ENCODE results near the gene ZKSCAN2. TPM values are rescaled to one million over a fixed set of nuclear protein-coding genes. Genes with fewer than 3 reads are reported as not detected.

ZKSCAN2 gene
- polyA plus RNA-seq, 1 experiment, result 1.4 TPM

- H3K36me3 ChIP-seq (ENCODE audit: control insufficient read depth, insufficient read depth, low read length), result peaks cover 1% of the 10 kb centered on the region; the same call in 1 of the 2 replicates
- CTCF ChIA-PET, result interaction anchor here (0.7 kb wide), 1 partner anchor 1663 kb away, joined by 3 read pairs; no protein-coding TSS in a partner anchor
- no peak overlapping the region for H3K4me3 ChIP-seq (ENCODE audit: low read depth, low read length)
- DNase-seq (ENCODE audit: low read depth), result no peak
- TF ChIP-seq, protein P1, sequence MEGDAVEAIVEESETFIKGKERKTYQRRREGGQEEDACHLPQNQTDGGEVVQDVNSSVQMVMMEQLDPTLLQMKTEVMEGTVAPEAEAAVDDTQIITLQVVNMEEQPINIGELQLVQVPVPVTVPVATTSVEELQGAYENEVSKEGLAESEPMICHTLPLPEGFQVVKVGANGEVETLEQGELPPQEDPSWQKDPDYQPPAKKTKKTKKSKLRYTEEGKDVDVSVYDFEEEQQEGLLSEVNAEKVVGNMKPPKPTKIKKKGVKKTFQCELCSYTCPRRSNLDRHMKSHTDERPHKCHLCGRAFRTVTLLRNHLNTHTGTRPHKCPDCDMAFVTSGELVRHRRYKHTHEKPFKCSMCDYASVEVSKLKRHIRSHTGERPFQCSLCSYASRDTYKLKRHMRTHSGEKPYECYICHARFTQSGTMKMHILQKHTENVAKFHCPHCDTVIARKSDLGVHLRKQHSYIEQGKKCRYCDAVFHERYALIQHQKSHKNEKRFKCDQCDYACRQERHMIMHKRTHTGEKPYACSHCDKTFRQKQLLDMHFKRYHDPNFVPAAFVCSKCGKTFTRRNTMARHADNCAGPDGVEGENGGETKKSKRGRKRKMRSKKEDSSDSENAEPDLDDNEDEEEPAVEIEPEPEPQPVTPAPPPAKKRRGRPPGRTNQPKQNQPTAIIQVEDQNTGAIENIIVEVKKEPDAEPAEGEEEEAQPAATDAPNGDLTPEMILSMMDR (IDR thresholded peaks at IDR 0.05; ENCODE audit: insufficient read depth, low read depth, low read length), result no peak
- POLR2A ChIA-PET, result no interaction called here
- no peaks in the 10 kb centered on the region for H3K27me3 ChIP-seq (ENCODE audit: control insufficient read depth, insufficient read depth, low read length)
Measured at GRCh38 chr16:25269879-25270278, 12.2 kb upstream of the ZKSCAN2 start.

DNA sequence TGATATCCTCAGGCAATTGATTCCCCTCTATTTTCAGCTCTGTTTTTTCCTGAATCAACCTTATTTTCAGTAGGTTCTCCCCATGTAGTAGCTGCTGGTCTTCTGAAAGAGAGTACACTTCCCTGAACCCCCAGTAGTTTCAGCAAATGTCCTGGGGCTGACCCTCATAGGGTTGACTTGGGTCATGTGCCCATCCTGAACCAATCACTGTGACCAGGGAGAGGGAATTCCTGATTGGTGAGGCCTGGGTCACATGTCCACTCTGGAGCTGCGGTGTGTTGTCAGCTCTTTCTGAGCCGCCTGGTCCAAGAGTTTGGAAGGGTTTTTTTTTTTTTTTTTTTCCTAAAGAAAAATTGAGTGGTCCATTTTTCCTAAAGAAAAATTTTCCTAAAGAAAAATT is 8.3 kb upstream of the ZKSCAN2 start:
- Histone ChIP-seq H3K36me3 (ENCODE audit: control insufficient read depth, insufficient read depth, low read length) (peaks cover 1% of the 10 kb centered on the region; the same call in 1 of the 2 replicates), H3K4me3 (ENCODE audit: low read depth, low read length) (no peak overlapping the region), H3K27me3 (ENCODE audit: control insufficient read depth, insufficient read depth, low read length) (no peaks in the 10 kb centered on the region)
- DNase-seq (ENCODE audit: low read depth), result no peak
- POLR2A ChIA-PET, result no interaction called here
- TF ChIP-seq, protein P1 (IDR thresholded peaks at IDR 0.05; ENCODE audit: insufficient read depth, low read depth, low read length), result no peak
- CTCF ChIA-PET, result interaction anchor here (0.6 to 0.7 kb wide), 2 partner anchors 11 to 107 kb away, joined by 4 to 5 read pairs; no protein-coding TSS in a partner anchor

DNA sequence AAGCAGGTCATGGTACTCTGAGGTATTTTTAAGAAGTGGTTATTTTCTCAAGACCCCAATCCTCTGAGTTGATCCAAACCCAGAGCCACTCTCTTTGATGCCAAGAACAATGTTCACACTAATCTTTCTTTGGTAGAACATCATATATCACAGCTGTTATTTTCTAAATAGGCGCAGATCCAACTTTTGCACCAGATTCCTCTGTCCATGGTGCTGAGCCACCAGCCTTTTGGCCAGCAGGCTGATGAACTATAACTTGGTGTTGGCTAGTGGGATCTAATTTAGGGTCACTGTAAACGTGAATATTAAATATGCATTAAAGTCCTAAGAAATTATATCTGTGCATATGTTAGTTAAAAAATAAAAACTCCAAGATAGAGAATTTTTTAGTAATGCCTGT is 7.0 kb upstream of the ZKSCAN2 start:
- DNase-seq (ENCODE audit: low read depth), result no peak
- CTCF ChIA-PET, result interaction anchor here (1.7 kb wide), 1 partner anchor 12 kb away, joined by 6 read pairs; no protein-coding TSS in a partner anchor
- TF ChIP-seq, protein P1 (IDR thresholded peaks at IDR 0.05; ENCODE audit: insufficient read depth, low read depth, low read length), result no peak
- peaks cover 1% of the 10 kb centered on the region; the same call in 1 of the 2 replicates for H3K36me3 ChIP-seq (ENCODE audit: control insufficient read depth, insufficient read depth, low read length)
- no peak overlapping the region for H3K4me3 ChIP-seq (ENCODE audit: low read depth, low read length)
- H3K27me3 ChIP-seq (ENCODE audit: control insufficient read depth, insufficient read depth, low read length), result no peaks in the 10 kb centered on the region
- POLR2A ChIA-PET, result no interaction called here

- CTCF ChIA-PET, result interaction anchor here (0.6 kb wide), 1 partner anchor 1849 kb away, joined by 3 read pairs; no protein-coding TSS in a partner anchor
- Histone ChIP-seq H3K4me3 (ENCODE audit: low read depth, low read length) (no peak overlapping the region), H3K27me3 (ENCODE audit: control insufficient read depth, insufficient read depth, low read length) (no peaks in the 10 kb centered on the region), H3K36me3 (ENCODE audit: control insufficient read depth, insufficient read depth, low read length) (no peaks in the 10 kb centered on the region)
- DNase-seq (ENCODE audit: low read depth), result no peak
- TF ChIP-seq, protein P1 (IDR thresholded peaks at IDR 0.05; ENCODE audit: insufficient read depth, low read depth, low read length), result no peak
- POLR2A ChIA-PET, result no interaction called here
Measured at GRCh38 chr16:25260416-25260815, 2.8 kb upstream of the ZKSCAN2 start.

DNA sequence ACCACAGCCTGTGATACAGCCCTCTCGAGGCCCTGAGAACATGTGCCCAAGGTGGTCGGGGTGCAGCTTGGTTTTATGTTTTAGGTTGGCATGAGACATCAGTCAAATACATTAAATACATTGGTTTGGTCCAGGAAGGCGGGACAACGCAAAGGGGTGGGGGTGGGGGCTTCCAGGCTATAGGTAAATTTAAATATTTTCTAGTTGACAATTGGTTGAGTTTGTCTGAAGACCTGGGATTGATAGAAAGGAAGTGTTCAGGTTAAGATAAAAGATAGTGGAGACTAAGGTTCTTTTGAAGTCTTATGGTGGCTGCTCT is 1.2 kb upstream of the ZKSCAN2 start:
- Histone ChIP-seq H3K27me3 (ENCODE audit: control insufficient read depth, insufficient read depth, low read length) (no peaks in the 10 kb centered on the region), H3K4me3 (ENCODE audit: low read depth, low read length) (peak overlapping the region; percentile 71), H3K36me3 (ENCODE audit: control insufficient read depth, insufficient read depth, low read length) (peaks cover 3% of the 10 kb centered on the region)
- POLR2A ChIA-PET, result no interaction called here
- TF ChIP-seq, protein P1 (IDR thresholded peaks at IDR 0.05; ENCODE audit: insufficient read depth, low read depth, low read length), result no peak
- no peak for DNase-seq (ENCODE audit: low read depth)
- CTCF ChIA-PET, result no interaction called here

Data from BJ (cell line).